NB4 (cell line): ENCODE measurements around the gene SMIM17.

Source experiments
- MYC ChIP-seq: IDR thresholded peaks from 2 replicates; pipeline ENCODE4 v1.6.1; 2011; ENCODE audit warnings: low read depth, low read length
- POLR2A ChIP-seq: IDR thresholded peaks from 2 replicates; pipeline ENCODE4 v1.6.1; 2011; ENCODE audit warnings: mild to moderate bottlenecking; ENCODE audit not compliant: insufficient read length; ENCODE audit errors: extremely low read depth
- TF ChIP-seq, protein P1 (sequence below): IDR thresholded peaks from one replicate; pipeline ENCODE4 v1.5.1; 2012; ENCODE audit warnings: low read depth, low read length

- TF ChIP-seq, protein P1, sequence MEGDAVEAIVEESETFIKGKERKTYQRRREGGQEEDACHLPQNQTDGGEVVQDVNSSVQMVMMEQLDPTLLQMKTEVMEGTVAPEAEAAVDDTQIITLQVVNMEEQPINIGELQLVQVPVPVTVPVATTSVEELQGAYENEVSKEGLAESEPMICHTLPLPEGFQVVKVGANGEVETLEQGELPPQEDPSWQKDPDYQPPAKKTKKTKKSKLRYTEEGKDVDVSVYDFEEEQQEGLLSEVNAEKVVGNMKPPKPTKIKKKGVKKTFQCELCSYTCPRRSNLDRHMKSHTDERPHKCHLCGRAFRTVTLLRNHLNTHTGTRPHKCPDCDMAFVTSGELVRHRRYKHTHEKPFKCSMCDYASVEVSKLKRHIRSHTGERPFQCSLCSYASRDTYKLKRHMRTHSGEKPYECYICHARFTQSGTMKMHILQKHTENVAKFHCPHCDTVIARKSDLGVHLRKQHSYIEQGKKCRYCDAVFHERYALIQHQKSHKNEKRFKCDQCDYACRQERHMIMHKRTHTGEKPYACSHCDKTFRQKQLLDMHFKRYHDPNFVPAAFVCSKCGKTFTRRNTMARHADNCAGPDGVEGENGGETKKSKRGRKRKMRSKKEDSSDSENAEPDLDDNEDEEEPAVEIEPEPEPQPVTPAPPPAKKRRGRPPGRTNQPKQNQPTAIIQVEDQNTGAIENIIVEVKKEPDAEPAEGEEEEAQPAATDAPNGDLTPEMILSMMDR: no peak
- no peak for TF ChIP-seq POLR2A
- TF ChIP-seq MYC: no peak
Observed at GRCh38 chr19:56594783-56595547, 48.0 kb upstream of the SMIM17 start, which contains the start of gene ZNF71.
